Endothelial cell of umbilical vein (primary cell): ENCODE data around the gene RAB38. TPM values are rescaled to one million over a fixed set of nuclear protein-coding genes. Genes with fewer than 3 reads are reported as not detected.
A peak's percentile ranks its signal among the peaks of the same experiment; 100 is the strongest.

Experiments
- Bru-seq: library from RNA; stranded (reverse); fragments of 400-500 nt; gene quantifications from one replicate; lab custom pipeline; 2021; lab: Mats Ljungman, UMichigan
- BruChase-seq, 2 experiments: library from RNA; stranded (reverse); fragments of 400-500 nt; gene quantifications; one replicate each; lab custom pipeline; 2021; lab: Mats Ljungman, UMichigan
- BruUV-seq: library from RNA; stranded (reverse); fragments of 400-500 nt; replicated peaks from 2 replicates; lab custom pipeline; 2021; lab: Mats Ljungman, UMichigan
- CTCF ChIA-PET: fragments of 300-600, 350-600 bp; sonication (Branson Sonifier 250); formaldehyde crosslinking; loops from one replicate; lab custom pipeline; 2021; ENCODE audit warnings: antibody characterized with exemption, inconsistent platforms; lab: Charles Lee
- POLR2A ChIA-PET: fragments of 300-600, 350-600 bp; sonication (Branson Sonifier 250); formaldehyde crosslinking; loops from one replicate; lab custom pipeline; 2021; ENCODE audit warnings: antibody characterized with exemption, inconsistent platforms; lab: Charles Lee
- DNase-seq: peaks from one replicate; pipeline ENCODE4 v3.0.0-alpha.2; 2011; ENCODE audit warnings: low read depth, low spot score
- FAIRE-seq: peaks from 2 replicates; lab custom pipeline; 2011; peaks lifted over from hg19 to GRCh38; lab: Jason Lieb, UNC
- H2AFZ ChIP-seq: 2 replicates; pipeline ENCODE4 v1.6.0; 2012; ENCODE audit warnings: low read depth, low read length, control low read depth, inconsistent platforms
- H3K27ac ChIP-seq: 2 replicates; pipeline ENCODE4 v1.5.1; 2011; ENCODE audit warnings: low read depth, mild to moderate bottlenecking, control low read depth, low read length, moderate library complexity; ENCODE audit not compliant: insufficient read depth
- H3K27me3 ChIP-seq, 2 experiments: 2 replicates each; pipeline versions ENCODE4 v1.6.0 to v1.6.1; 2011; ENCODE audit warnings: low read length in 2 of 2, mixed read lengths in 1 of 2; ENCODE audit not compliant: control insufficient read depth in 2 of 2, insufficient read depth in 2 of 2
- H3K36me3 ChIP-seq, 2 experiments: 2 replicates in 1 of 2; 3 replicates in 1 of 2; pipeline ENCODE4 v1.5.1; 2011; ENCODE audit warnings: low read length in 2 of 2, mild to moderate bottlenecking in 1 of 2, moderate library complexity in 1 of 2; ENCODE audit not compliant: control insufficient read depth in 2 of 2, insufficient read depth in 2 of 2; ENCODE audit errors: extremely low read depth in 1 of 2
- H3K4me1 ChIP-seq: 3 replicates; pipeline ENCODE4 v1.5.1; 2011; ENCODE audit warnings: mild to moderate bottlenecking, low read length; ENCODE audit not compliant: control insufficient read depth, insufficient read depth; ENCODE audit errors: extremely low read depth
- H3K4me2 ChIP-seq: 2 replicates; pipeline ENCODE4 v1.6.1; 2011; ENCODE audit warnings: low read length, control low read depth, mixed read lengths; ENCODE audit not compliant: insufficient read depth
- H3K4me3 ChIP-seq, 3 experiments: fragments of 200-600 bp in 1 of 3; sonication (generic), shearing (Covaris generic) in 1 of 3; replicated peaks in 1 of 3; 2 replicates each; pipeline ENCODE4 v1.5.1; 2011 to 2016; ENCODE audit warnings: control low read depth in 3 of 3, low read length in 3 of 3, mild to moderate bottlenecking in 2 of 3, inconsistent platforms in 1 of 3, low read depth in 1 of 3, moderate library complexity in 1 of 3; ENCODE audit not compliant: insufficient read depth in 1 of 3
- H3K79me2 ChIP-seq: 2 replicates; pipeline ENCODE4 v1.6.0; 2012; ENCODE audit warnings: low read length, inconsistent platforms; ENCODE audit not compliant: control insufficient read depth, insufficient read depth
- H3K9ac ChIP-seq: replicated peaks from 2 replicates; pipeline ENCODE3; 2011; ENCODE audit warnings: low read length, control low read depth; ENCODE audit not compliant: insufficient read depth; ENCODE audit errors: extremely low read depth
- H3K9me1 ChIP-seq: replicated peaks from 3 replicates; pipeline ENCODE4 v1.6.0; 2011; ENCODE audit warnings: mild to moderate bottlenecking, low read length; ENCODE audit not compliant: control insufficient read depth, insufficient read depth; ENCODE audit errors: extremely low read depth
- H3K9me3 ChIP-seq: replicated peaks from 2 replicates; pipeline ENCODE4 v1.5.1; 2012; ENCODE audit warnings: low read length, inconsistent platforms; ENCODE audit not compliant: control insufficient read depth, insufficient read depth
- H4K20me1 ChIP-seq: replicated peaks from 2 replicates; pipeline ENCODE3; 2011; ENCODE audit warnings: mild to moderate bottlenecking, low read length; ENCODE audit not compliant: control insufficient read depth, insufficient read depth; ENCODE audit errors: extremely low read depth
- CTCF ChIP-seq, 2 donors: IDR thresholded peaks; 1 replicate in 1 of 2; 2 replicates in 1 of 2; pipeline ENCODE4 v1.5.1; 2011; ENCODE audit warnings: low read length in 2 of 2, mild to moderate bottlenecking in 2 of 2, moderate library complexity in 2 of 2, control low read depth in 1 of 2, inconsistent platforms in 1 of 2, low read depth in 1 of 2; ENCODE audit not compliant: insufficient read depth in 1 of 2; ENCODE audit errors: extremely low read depth in 1 of 2
- EZH2 ChIP-seq: IDR thresholded peaks from 2 replicates; pipeline ENCODE4 v1.6.1; 2012; ENCODE audit warnings: borderline replicate concordance, low read depth, mild to moderate bottlenecking, moderate library complexity, low read length, inconsistent platforms; ENCODE audit not compliant: severe bottlenecking
- FOS ChIP-seq: IDR thresholded peaks from 2 replicates; pipeline ENCODE4 v1.6.1; 2011; ENCODE audit warnings: mild to moderate bottlenecking, low read length, moderate library complexity, borderline replicate concordance; ENCODE audit not compliant: insufficient read depth
- GATA2 ChIP-seq: IDR thresholded peaks from 2 replicates; pipeline ENCODE4 v1.7.0; 2011; ENCODE audit warnings: low read depth, mild to moderate bottlenecking, moderate library complexity, mixed read lengths, low read length; ENCODE audit not compliant: insufficient read length, insufficient read depth
- JUN ChIP-seq: IDR thresholded peaks from 2 replicates; pipeline ENCODE4 v1.6.1; 2011; ENCODE audit warnings: borderline replicate concordance, low read depth; ENCODE audit not compliant: insufficient read length, insufficient read depth
- MAX ChIP-seq: IDR thresholded peaks from 2 replicates; pipeline ENCODE4 v1.6.1; 2011; ENCODE audit not compliant: insufficient read depth, insufficient read length
- MYC ChIP-seq: IDR thresholded peaks from one replicate; pipeline ENCODE4 v1.6.1; 2011; ENCODE audit warnings: mild to moderate bottlenecking, low read depth, low read length
- POLR2A ChIP-seq: IDR thresholded peaks from 2 replicates; pipeline ENCODE4 v1.6.1; 2012; ENCODE audit warnings: low read depth, mild to moderate bottlenecking, control low read depth, low read length
- POLR2AphosphoS5 ChIP-seq: IDR thresholded peaks from 2 replicates; pipeline ENCODE4 v1.6.1; 2012; ENCODE audit warnings: low read depth, mild to moderate bottlenecking, control low read depth, low read length, moderate library complexity; ENCODE audit not compliant: insufficient read depth
- dilution Hi-C: fragments of 300-500 bp; cut with MboI; formaldehyde crosslinking; loops from one replicate; pipeline ENCODE4 v1.15.0; 2019; ENCODE audit warnings: low sequenced_read_pairs; ENCODE audit not compliant: extremely low pct_ligation_motif_present
- intact Hi-C: fragments of 100-400 bp; cut with micrococcal nuclease; formaldehyde crosslinking; loops from one replicate; pipeline ENCODE4 v1.10.0; 2022
- long read RNA-seq: library from polyadenylated mRNA; stranded (forward); transcript quantifications from one replicate; pipeline ENCODE4 v2.0.0, GENCODE V29; 2021
- polyA minus RNA-seq, 3 experiments: library from RNA; depleted of rRNA, polyadenylated mRNA; stranded (reverse); fragments of >200 nt; gene quantifications; 1 replicate in 1 of 3; 2 replicates in 2 of 3; pipeline ENCODE4 v1.2.3, GENCODE V29; 2011
- polyA plus RNA-seq, 4 experiments: library from polyadenylated mRNA; depleted of rRNA in 3 of 4; stranded (reverse) in 3 of 4; unstranded in 1 of 4; fragments of >200 nt; gene quantifications; 2 replicates each; pipeline versions ENCODE4 v1.2.1 to v1.2.3, GENCODE V29; 2011 to 2012; ENCODE audit warnings: missing spikeins in 1 of 4
- total RNA-seq: library from RNA; stranded (reverse); gene quantifications from 2 replicates; pipeline ENCODE4 v1.2.3, GENCODE V29; 2021

Gene RAB38
- total RNA-seq (2.1 and 3.6 TPM in 2 replicates), polyA plus RNA-seq (2.4 and 3.0 TPM in 2 replicates), polyA minus RNA-seq (3.4 and 3.5 TPM in 2 replicates), Bru-seq, nascent RNA (percentile 38 among the genes with signal in this experiment), BruChase-seq, experiment 1, labeled RNA remaining after a 6-hour chase (percentile 40 among the genes with signal in this experiment), BruChase-seq, experiment 2, labeled RNA remaining after a 2-hour chase (percentile 47 among the genes with signal in this experiment)
- polyA plus RNA-seq (2011; cell fraction: cytosol; rRNA removed) = 3.4 and 3.8 TPM in 2 replicates
- 2.0 and 2.3 TPM in 2 replicates for polyA plus RNA-seq (2011; cell fraction: nucleus; rRNA removed)
- 2.3 and 4.8 TPM in 2 replicates for polyA plus RNA-seq (2012)
- polyA minus RNA-seq (2011; cell fraction: cytosol; rRNA and poly(A)+ RNA removed) = not detected
- polyA minus RNA-seq (2011; cell fraction: nucleus; rRNA and poly(A)+ RNA removed) = 3.2 and 3.7 TPM in 2 replicates
- long read RNA-seq, partial matches to known transcripts = 0 of 5 reads
- long read RNA-seq, other reads (novel, unspliced or antisense) = 1 of 5 reads

GRCh38 chr11:88174709-88175568 lies at the start of gene RAB38:
TSS of gene RAB38 (minus strand) at chr11:88175443. CDS start at chr11:88175384, 59 bp downstream.
- dilution Hi-C loops (no loop called here), intact Hi-C loops (loop anchor here (2.0 kb wide), 1 partner anchor 370 kb away; no protein-coding TSS in a partner anchor)
- Histone ChIP-seq H3K4me1 (peaks cover 6% of the 10 kb centered on the region), H3K79me2 (no peaks in the 10 kb centered on the region), H3K4me3 (peak within 1 kb of the TSS; percentile 43 to 61 (median 61)), H3K27me3 (peaks cover 4 to 5% of the 10 kb centered on the region in 2 experiments), H3K27ac (peak within 1 kb of the TSS; percentile 28), H3K9me1 (no peaks in the 10 kb centered on the region), H3K36me3 (no peaks in the 10 kb centered on the region), H4K20me1 (no peaks in the 10 kb centered on the region), H2AFZ (peak within 1 kb of the TSS; percentile 94), H3K9me3 (no peaks in the 10 kb centered on the region), H3K9ac (peak within 1 kb of the TSS; percentile 55), H3K4me2 (peak within 1 kb of the TSS; percentile 82)
- no TSS peak for BruUV-seq
- DNase-seq (peak; percentile 80), FAIRE-seq (peak; percentile 92)
- ChIA-PET POLR2A (no interaction called here), CTCF (interaction anchor here (0.7 to 1.6 kb wide), 6 partner anchors 14 to 369 kb away, joined by 3 to 7 read pairs (median 4); no protein-coding TSS in a partner anchor)
- peak; percentile 33 for TF ChIP-seq FOS
- TF ChIP-seq JUN = no peak

DNA sequence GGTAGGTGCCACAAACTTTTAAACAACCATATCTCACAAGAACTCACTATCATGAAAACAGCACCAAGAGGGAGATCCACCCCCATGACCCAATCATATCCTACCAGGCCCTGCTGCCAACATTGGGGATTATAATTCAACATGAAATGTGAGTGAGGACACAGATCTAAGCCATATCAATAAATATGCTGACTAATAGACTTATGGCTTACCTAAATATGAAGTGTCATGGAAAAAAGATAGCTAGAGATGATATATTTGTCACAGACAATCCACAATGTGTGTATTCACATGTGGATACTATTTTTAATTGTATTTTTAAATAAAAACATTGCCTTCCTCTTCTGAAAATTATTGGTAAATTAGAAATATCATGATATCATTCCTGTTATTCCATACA lies 38.2 kb upstream of the RAB38 start:
- CTCF ChIA-PET = interaction anchor here (1.2 kb wide), 1 partner anchor 21 kb away, joined by 3 read pairs; no protein-coding TSS in a partner anchor
- no peak overlapping the region for H3K27ac ChIP-seq
- no TSS peak for BruUV-seq
- dilution Hi-C loops = no loop called here
- POLR2A ChIA-PET = no interaction called here
- intact Hi-C loops = no loop called here
- H3K9me1 ChIP-seq = no peaks in the 10 kb centered on the region
- H3K4me1 ChIP-seq = no peaks in the 10 kb centered on the region
- no peak for TF ChIP-seq FOS
- TF ChIP-seq POLR2AphosphoS5 = no peak
- TF ChIP-seq MAX = no peak
- no peak for TF ChIP-seq GATA2
- TF ChIP-seq EZH2 = no peak
- no peak for TF ChIP-seq CTCF (IDR thresholded peaks at IDR 0.05; ENCODE audit: extremely low read depth in 1 of 2, insufficient read depth in 1 of 2, low read depth in 1 of 2, low read length in 2 of 2)
- no peak for TF ChIP-seq POLR2A
- TF ChIP-seq JUN = no peak
- TF ChIP-seq MYC = no peak
- H4K20me1 ChIP-seq = no peaks in the 10 kb centered on the region
- H3K9me3 ChIP-seq = no peaks in the 10 kb centered on the region
- no peaks in the 10 kb centered on the region for H3K27me3 ChIP-seq
- no peaks in the 10 kb centered on the region for H3K79me2 ChIP-seq
- H3K9ac ChIP-seq = no peak overlapping the region
- no peak overlapping the region for H3K4me3 ChIP-seq
- DNase-seq = no peak
- no peak for FAIRE-seq
- no peaks in the 10 kb centered on the region for H3K36me3 ChIP-seq
- no peak overlapping the region for H2AFZ ChIP-seq
- H3K4me2 ChIP-seq = no peak overlapping the region
